GM19372 (cell line): Measurements from ENCODE around the gene RNF157.

Source experiments
- ATAC-seq: cut with Tn5 transposase; IDR thresholded peaks from one replicate; pipeline ENCODE4 v1.9.1; 2021; ENCODE audit warnings: mild to moderate bottlenecking, low read depth, moderate library complexity; ENCODE audit not compliant: unreplicated experiment

RNF157 gene

GRCh38 chr17:76163919-76164318, 76.4 kb downstream of the RNF157 start:
- no peak for ATAC-seq

- ATAC-seq: no peak
These were observed 78.5 kb downstream of the RNF157 start for GRCh38 chr17:76161619-76162266.

GRCh38 chr17:76160896-76161528, 79.3 kb downstream of the RNF157 start:
- no peak for ATAC-seq

GRCh38 chr17:76159157-76159556, 81.1 kb downstream of the RNF157 start:
- no peak for ATAC-seq

GRCh38 chr17:76157759-76158158, 82.5 kb downstream of the RNF157 start:
- no peak for ATAC-seq

- ATAC-seq: no peak
These were observed 83.7 kb downstream of the RNF157 start for GRCh38 chr17:76156662-76156991.

- ATAC-seq: no peak
These were observed 84.2 kb downstream of the RNF157 start for GRCh38 chr17:76155988-76156661.

GRCh38 chr17:76154936-76155845, 85.1 kb downstream of the RNF157 start:
- ATAC-seq: no peak

GRCh38 chr17:76154292-76154691, 86.0 kb downstream of the RNF157 start:
- no peak for ATAC-seq

GRCh38 chr17:76153640-76154039, 86.7 kb downstream of the RNF157 start:
- no peak for ATAC-seq

GRCh38 chr17:76153202-76153601, 87.1 kb downstream of the RNF157 start:
- no peak for ATAC-seq

GRCh38 chr17:76152591-76152990, 87.7 kb downstream of the RNF157 start:
- no peak for ATAC-seq

GRCh38 chr17:76151896-76152454, 88.3 kb downstream of the RNF157 start:
- ATAC-seq: no peak

GRCh38 chr17:76150712-76151622, 89.3 kb downstream of the RNF157 start:
- no peak for ATAC-seq

- no peak for ATAC-seq
These were observed 91.1 kb downstream of the RNF157 start for GRCh38 chr17:76149214-76149613.

- ATAC-seq: no peak
These were observed 92.3 kb downstream of the RNF157 start for GRCh38 chr17:76148015-76148326.

GRCh38 chr17:76147211-76148014, 92.9 kb downstream of the RNF157 start:
- ATAC-seq: no peak

GRCh38 chr17:76146053-76146851, 94.0 kb downstream of the RNF157 start:
- ATAC-seq: no peak
